GM12874 (cell line): ENCODE results near the gene CLK1.

Source experiments
- TF ChIP-seq, protein P1 (sequence below): IDR thresholded peaks from 2 replicates; pipeline ENCODE4 v1.5.1; 2011; ENCODE audit warnings: low read depth, mild to moderate bottlenecking, control low read depth, low read length, moderate library complexity; ENCODE audit not compliant: insufficient read depth

CLK1 gene

DNA sequence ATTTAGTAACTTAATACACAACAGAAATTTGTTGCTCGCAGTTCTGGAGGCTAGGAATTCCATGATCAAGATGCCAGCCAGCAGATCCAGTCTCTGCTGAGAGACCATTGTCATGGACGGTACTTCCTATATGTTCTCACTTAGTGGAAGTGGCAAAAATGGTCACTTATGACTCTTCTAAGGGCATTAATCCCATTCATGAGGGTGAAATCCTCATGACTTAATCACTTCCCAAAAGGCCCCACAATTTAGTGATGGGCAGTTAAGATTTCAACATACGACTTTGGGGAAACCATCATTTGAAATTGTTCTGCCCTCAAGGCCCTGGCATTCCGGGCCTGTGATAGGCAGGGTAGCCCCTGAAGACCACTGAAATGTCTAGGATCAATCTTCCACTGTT lies 29.8 kb downstream of the CLK1 start:
- TF ChIP-seq, protein P1, sequence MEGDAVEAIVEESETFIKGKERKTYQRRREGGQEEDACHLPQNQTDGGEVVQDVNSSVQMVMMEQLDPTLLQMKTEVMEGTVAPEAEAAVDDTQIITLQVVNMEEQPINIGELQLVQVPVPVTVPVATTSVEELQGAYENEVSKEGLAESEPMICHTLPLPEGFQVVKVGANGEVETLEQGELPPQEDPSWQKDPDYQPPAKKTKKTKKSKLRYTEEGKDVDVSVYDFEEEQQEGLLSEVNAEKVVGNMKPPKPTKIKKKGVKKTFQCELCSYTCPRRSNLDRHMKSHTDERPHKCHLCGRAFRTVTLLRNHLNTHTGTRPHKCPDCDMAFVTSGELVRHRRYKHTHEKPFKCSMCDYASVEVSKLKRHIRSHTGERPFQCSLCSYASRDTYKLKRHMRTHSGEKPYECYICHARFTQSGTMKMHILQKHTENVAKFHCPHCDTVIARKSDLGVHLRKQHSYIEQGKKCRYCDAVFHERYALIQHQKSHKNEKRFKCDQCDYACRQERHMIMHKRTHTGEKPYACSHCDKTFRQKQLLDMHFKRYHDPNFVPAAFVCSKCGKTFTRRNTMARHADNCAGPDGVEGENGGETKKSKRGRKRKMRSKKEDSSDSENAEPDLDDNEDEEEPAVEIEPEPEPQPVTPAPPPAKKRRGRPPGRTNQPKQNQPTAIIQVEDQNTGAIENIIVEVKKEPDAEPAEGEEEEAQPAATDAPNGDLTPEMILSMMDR: no peak

DNA sequence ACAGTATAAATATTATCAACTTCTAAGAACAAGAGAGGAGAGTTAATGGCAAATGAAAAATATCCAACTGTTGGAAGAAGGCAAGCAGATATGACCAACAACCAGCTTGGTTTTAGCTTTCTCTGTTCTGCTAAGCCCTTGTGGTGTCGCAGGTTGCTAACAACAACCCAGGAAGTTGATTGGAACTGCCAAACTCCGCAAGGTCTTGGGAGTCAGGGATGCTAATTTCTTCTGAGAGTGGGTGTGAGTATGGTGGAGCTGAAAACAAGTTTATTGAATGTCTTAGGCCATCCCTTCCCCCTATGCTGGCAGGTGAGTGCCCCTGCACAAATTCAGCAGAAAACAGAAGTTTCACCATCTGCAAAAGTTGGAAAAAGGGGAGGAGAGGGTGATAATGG lies 35.2 kb downstream of the CLK1 start:
- TF ChIP-seq, protein P1: no peak

DNA sequence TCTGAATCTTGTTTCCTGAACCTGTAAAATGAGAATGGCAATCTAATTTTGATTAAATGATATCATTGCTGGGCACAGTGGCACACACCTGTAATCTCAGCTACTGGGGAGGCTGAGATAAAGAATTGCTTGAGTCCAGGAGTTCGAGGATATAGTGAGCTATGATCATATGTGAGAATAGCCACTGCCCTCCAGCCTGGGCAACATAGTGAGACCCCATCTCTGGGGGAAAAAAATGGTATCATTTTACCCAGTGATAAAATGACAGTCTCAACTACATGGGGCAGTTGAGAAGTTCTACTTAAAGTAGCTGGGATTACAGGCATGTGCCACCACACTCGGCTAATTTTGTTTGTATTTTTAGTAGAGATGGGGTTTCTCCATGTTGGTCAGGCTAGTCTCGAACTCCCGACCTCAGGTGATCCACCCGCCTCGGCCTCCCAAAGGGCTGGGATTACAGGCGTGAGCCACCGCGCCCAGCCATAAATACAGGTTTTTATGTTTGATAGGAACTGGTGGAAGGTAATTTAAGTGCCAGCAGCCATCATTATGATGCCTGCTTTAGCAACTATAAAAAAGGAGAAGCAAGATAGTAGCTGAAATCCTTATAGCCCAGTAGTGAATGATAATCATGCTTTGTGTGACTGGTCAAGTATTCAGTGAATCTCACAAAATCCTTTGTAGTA lies 35.7 kb downstream of the CLK1 start:
- TF ChIP-seq, protein P1: no peak

DNA sequence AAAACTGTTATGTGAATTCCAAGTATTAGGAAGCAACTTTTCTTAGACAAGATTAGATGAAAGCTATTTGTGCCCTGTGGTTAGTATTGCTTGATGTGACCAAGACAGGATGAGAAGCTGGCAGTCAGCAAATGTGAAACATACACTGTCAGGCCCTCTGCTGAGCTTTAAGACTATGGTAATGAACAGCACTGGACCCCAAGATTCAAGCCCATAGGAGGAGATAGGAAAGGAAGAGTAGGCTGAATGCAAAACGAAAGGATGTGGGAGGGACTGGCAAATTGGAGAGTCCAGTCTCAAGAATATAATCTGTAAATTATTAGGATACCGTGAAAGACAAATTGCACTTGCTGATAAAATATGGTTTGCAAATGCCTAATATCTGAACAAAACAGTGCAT lies 36.4 kb downstream of the CLK1 start:
- TF ChIP-seq, protein P1: no peak

DNA sequence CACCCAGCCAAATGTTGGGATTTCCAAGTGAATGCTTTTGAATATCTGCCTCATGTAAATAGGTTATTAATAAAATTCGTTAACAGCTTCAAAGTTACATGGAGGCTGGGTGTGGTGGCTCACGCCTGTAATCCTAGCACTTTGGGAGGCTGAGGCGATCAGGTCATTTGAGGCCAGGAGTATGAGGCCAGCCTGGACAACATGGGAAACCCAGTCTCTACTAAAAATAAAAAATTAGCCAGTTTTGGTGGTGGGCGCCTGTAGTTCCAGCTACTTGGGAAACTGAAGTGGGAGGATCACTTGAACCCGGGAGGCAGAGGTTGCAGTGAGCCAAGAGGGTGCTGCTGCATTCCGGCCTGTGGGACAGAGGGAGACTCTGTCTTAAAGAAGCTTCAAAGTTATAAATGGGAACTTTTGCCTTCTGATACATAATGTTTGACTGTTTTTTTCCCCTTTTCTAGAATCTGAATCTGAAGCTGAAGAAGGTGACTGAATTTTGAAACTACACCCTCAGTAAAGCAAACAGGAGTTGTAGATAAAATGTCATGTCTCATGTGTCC lies 42.7 kb downstream of the CLK1 start:
- TF ChIP-seq, protein P1: no peak

DNA sequence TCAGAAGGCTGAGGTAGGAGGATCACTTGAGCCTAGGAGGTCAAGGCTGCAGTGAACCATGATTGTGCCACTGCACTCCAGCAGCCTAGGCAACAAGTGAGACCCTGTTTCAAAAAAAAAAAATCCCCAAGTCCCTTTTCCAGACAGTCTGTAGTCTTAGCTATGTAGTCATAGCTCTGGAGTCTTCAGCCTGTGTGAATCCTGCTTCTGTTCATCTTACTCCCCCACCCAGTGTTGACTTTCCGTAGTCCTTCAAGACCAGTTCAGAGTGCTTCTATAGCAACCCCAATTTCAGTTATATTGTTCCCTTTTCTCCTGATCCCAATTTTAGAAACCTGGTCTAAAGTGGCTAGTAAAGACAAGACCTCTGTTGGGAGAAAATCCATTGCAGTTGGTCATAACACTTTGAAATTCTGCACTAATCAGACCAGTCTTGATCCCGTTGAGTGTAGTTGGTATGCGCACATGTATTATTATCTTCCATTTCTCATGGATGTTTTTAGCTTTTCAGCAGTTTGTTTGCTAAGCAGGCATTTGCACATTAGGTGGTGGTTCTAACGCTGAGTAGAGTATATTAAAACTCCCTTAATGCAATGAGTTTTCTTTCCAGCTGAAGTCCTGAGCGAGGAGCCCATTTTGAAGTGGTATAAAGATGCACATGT lies 43.8 kb downstream of the CLK1 start:
- TF ChIP-seq, protein P1: no peak

DNA sequence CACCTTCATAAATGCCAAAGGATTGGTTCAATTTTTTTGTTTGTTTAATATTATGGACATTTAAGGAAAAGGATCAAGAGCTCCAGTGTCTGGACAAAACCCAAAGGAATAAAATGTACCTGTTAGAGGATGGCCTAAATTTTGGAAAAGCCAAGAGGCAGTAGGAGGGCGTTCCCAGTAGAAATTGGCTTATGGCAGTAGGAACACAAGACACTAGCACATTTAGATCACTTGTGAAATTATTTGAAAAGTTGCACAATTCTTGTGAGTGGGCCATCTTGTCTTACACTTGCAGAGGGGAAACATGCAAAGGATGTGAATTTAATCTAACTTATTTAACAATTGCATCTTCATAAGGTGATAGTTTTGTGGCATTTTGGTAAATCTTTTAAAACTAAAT lies 49.5 kb downstream of the CLK1 start:
- TF ChIP-seq, protein P1: no peak
